ENCODE results near the gene ARL4C. TPM values are rescaled to one million over a fixed set of nuclear protein-coding genes. Genes with fewer than 3 reads are reported as not detected.

Gene ARL4C
- 89.0 and 111 TPM in 2 replicates for total RNA-seq (2014; rRNA removed; shearing (Covaris generic))
- polyA plus RNA-seq (2015; cell fraction: cytosol; rRNA removed) = 113 and 137 TPM in 2 replicates
- polyA plus RNA-seq (2015; cell fraction: nucleus; rRNA removed) = 70.4 and 93.2 TPM in 2 replicates

GRCh38 chr2:234496835-234497593 lies at the start of gene ARL4C:
ARL4C (minus strand) TSS chr2:234497081; CDS start chr2:234496586, 495 bp downstream.
- peak; percentile 80 for DNase-seq (ENCODE audit: low read depth)

- peak; percentile 72 for DNase-seq (ENCODE audit: low read depth)
Measured at GRCh38 chr2:234544659-234545611, 48.1 kb upstream of the ARL4C start.

- no peak for DNase-seq (ENCODE audit: low read depth)
Measured at GRCh38 chr2:234542742-234543141, 45.9 kb upstream of the ARL4C start.

- DNase-seq (ENCODE audit: low read depth) = no peak
Measured at GRCh38 chr2:234537929-234538328, 41.0 kb upstream of the ARL4C start.

- DNase-seq (ENCODE audit: low read depth) = no peak
Measured at GRCh38 chr2:234536178-234536965, 39.5 kb upstream of the ARL4C start.

GRCh38 chr2:234535464-234535863 lies 38.6 kb upstream of the ARL4C start:
- DNase-seq (ENCODE audit: low read depth) = no peak

- no peak for DNase-seq (ENCODE audit: low read depth)
Measured at GRCh38 chr2:234534515-234534914, 37.6 kb upstream of the ARL4C start.

- DNase-seq (ENCODE audit: low read depth) = no peak
Measured at GRCh38 chr2:234533626-234534025, 36.7 kb upstream of the ARL4C start.

GRCh38 chr2:234528410-234529148 lies 31.7 kb upstream of the ARL4C start:
- DNase-seq (ENCODE audit: low read depth) = no peak

GRCh38 chr2:234526711-234527110 lies 29.8 kb upstream of the ARL4C start:
- no peak for DNase-seq (ENCODE audit: low read depth)

- no peak for DNase-seq (ENCODE audit: low read depth)
Measured at GRCh38 chr2:234521536-234521935, 24.7 kb upstream of the ARL4C start.

GRCh38 chr2:234518986-234519642 lies 22.2 kb upstream of the ARL4C start:
- DNase-seq (ENCODE audit: low read depth) = no peak

GRCh38 chr2:234517971-234518370 lies 21.1 kb upstream of the ARL4C start:
- no peak for DNase-seq (ENCODE audit: low read depth)

GRCh38 chr2:234514873-234515638 lies 18.2 kb upstream of the ARL4C start:
- no peak for DNase-seq (ENCODE audit: low read depth)

- no peak for DNase-seq (ENCODE audit: low read depth)
Measured at GRCh38 chr2:234514099-234514498, 17.2 kb upstream of the ARL4C start.

- DNase-seq (ENCODE audit: low read depth) = peak; percentile 62
Measured at GRCh38 chr2:234512884-234513669, 16.2 kb upstream of the ARL4C start.

- DNase-seq (ENCODE audit: low read depth) = no peak
Measured at GRCh38 chr2:234502919-234503285, 6.0 kb upstream of the ARL4C start.

GRCh38 chr2:234502285-234502918 lies 5.5 kb upstream of the ARL4C start:
- DNase-seq (ENCODE audit: low read depth) = peak; percentile 99

Measured in HT1080 (cell line).